ENCODE measurements around the gene EGFR.

DNA sequence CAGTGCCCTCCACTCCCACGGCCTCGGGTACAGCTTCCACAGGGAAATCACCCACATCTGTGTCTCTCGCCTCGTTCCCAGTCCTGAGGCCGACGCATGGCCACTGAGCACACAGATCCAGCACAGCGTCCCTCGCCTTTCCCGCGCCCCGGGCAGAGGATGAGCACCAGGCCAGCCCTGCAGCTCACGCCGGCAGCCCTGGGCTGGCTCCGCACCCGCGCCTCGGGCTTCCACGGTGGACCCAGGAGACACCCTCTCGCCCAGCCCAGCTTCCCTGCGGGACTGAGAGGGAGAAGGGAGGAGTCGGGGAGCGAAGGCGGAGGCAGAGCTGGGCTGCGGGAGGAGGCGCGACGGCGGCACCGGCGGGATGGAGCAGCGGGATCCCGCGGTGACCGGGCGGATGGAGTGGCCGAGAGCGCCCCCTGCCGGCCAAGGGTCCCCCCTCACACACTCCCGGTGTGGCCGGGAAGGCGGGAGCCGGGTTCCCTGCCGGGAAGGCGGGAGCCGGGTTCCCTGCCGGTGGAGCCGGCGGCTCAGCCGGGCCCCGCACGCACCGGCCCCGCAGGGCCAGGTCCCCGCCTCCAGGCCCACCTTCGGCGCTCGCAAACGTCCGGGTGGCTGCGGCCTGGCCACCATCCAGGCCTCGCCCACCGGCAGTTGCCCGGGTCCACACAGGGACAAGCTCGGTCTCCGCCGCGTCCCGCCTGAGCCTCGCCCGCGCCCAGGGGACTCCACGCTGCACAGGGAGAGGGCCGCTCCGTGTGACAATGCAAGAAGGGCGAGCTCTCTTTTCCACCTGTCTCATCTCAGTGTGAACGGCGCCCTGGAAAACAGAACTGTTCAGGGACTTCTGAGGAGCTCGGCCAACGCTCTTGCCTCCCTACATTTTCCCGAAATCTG is 236.0 kb downstream of the EGFR start:
- TF ChIP-seq, protein P1, sequence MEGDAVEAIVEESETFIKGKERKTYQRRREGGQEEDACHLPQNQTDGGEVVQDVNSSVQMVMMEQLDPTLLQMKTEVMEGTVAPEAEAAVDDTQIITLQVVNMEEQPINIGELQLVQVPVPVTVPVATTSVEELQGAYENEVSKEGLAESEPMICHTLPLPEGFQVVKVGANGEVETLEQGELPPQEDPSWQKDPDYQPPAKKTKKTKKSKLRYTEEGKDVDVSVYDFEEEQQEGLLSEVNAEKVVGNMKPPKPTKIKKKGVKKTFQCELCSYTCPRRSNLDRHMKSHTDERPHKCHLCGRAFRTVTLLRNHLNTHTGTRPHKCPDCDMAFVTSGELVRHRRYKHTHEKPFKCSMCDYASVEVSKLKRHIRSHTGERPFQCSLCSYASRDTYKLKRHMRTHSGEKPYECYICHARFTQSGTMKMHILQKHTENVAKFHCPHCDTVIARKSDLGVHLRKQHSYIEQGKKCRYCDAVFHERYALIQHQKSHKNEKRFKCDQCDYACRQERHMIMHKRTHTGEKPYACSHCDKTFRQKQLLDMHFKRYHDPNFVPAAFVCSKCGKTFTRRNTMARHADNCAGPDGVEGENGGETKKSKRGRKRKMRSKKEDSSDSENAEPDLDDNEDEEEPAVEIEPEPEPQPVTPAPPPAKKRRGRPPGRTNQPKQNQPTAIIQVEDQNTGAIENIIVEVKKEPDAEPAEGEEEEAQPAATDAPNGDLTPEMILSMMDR (conservative IDR thresholded peaks at IDR 0.05; ENCODE audit: low read depth, low read length): peak; percentile 69
- TF ChIP-seq EZH2 (IDR thresholded peaks at IDR 0.05; ENCODE audit: low read length, unreplicated experiment): no peak
